ENCODE measurements around the gene ELMOD1.
"Not testable (repeated sequence)": the region's sequence is repeated elsewhere in the genome, so short reads cannot be mapped to it uniquely, and the experiment has no call there.

Gene ELMOD1

GRCh38 chr11:107590460-107591377, at the start of gene ELMOD1:
Gene ELMOD1 (plus strand): TSS chr11:107591147. CDS start chr11:107618190, 27,043 bp downstream.
- peaks cover 3% of the 10 kb centered on the region; the same call in 1 of the 2 replicates for H3K4me1 ChIP-seq
- peak within 1 kb of the TSS; percentile 52 for H3K4me3 ChIP-seq
- H3K27me3 ChIP-seq (ENCODE audit: low read depth), result peaks cover 31% of the 10 kb centered on the region
- peaks cover 3% of the 10 kb centered on the region; the same call in 1 of the 2 replicates for H3K9me3 ChIP-seq
- no peaks in the 10 kb centered on the region for H3K36me3 ChIP-seq (replicated peaks)
- in situ Hi-C loops (cut with MboI; ENCODE audit: low sequenced_read_pairs), result no loop called here
- DNase-seq (ENCODE audit: low spot score in 2 of 2), result peak; percentile 42 to 85

GRCh38 chr11:107545101-107545514, 45.8 kb upstream of the ELMOD1 start:
- in situ Hi-C loops (cut with MboI; ENCODE audit: low sequenced_read_pairs), result no loop called here
- Histone ChIP-seq H3K27me3 (ENCODE audit: low read depth) (no peaks in the 10 kb centered on the region), H3K36me3 (replicated peaks) (no peaks in the 10 kb centered on the region), H3K4me3 (no peak overlapping the region), H3K9me3 (no peaks in the 10 kb centered on the region), H3K4me1 (no peaks in the 10 kb centered on the region; the same call in 1 of the 2 replicates)
- no peak for DNase-seq (ENCODE audit: low spot score in 2 of 2)

DNA sequence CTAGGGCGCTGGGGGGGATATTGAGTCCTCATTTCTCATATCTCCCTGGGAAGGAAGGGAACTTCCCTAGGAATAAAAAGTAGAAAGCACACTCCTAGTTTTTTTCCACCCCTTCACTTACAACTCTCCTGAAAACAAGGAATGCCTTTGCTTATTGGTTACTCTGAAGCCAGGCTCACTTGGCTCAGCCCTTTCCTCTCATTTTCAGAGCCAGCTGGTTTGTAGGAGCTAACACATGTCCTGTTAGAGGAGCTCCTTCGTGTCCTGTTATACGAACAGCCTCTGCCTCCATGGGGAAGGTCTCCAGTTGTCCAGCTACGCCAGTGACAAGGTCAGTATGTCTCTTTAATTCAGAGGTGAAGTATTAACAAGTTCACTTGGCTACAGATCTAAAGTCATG, 43.0 kb upstream of the ELMOD1 start:
- peaks cover under 1% of the 10 kb centered on the region; the same call in 1 of the 2 replicates for H3K36me3 ChIP-seq (replicated peaks)
- H3K4me1 ChIP-seq, result no peaks in the 10 kb centered on the region; the same call in 1 of the 2 replicates
- DNase-seq (ENCODE audit: low spot score in 2 of 2), result no peak
- no peak overlapping the region for H3K4me3 ChIP-seq
- H3K9me3 ChIP-seq, result no peaks in the 10 kb centered on the region
- in situ Hi-C loops (cut with MboI; ENCODE audit: low sequenced_read_pairs), result no loop called here
- H3K27me3 ChIP-seq (ENCODE audit: low read depth), result no peaks in the 10 kb centered on the region

GRCh38 chr11:107549253-107549953, 41.5 kb upstream of the ELMOD1 start:
- Histone ChIP-seq H3K9me3 (no peaks in the 10 kb centered on the region), H3K4me1 (no peaks in the 10 kb centered on the region; the same call in 1 of the 2 replicates), H3K27me3 (ENCODE audit: low read depth) (no peaks in the 10 kb centered on the region), H3K36me3 (replicated peaks) (peaks cover 8% of the 10 kb centered on the region), H3K4me3 (no peak overlapping the region)
- in situ Hi-C loops (cut with MboI; ENCODE audit: low sequenced_read_pairs), result no loop called here
- peak; percentile 25 to 35 for DNase-seq (ENCODE audit: low spot score in 2 of 2)

DNA sequence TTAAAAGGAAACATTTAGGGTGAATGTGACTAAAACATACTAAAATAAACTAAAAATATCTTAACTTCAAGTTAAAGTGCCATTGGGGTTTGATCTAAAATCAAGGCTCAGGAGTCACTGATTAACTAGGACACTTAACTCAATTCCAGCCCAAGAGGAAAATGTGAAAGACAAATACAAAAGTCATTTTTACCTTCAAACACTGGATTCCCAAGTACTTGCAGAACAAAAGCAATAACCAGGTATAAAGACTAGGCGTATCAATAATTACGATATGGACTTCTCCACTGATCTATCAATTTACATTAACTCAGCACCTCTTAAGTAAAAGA, 41.0 kb upstream of the ELMOD1 start:
- in situ Hi-C loops (cut with MboI; ENCODE audit: low sequenced_read_pairs), result no loop called here
- no peak overlapping the region for H3K4me3 ChIP-seq
- no peaks in the 10 kb centered on the region; the same call in 1 of the 2 replicates for H3K4me1 ChIP-seq
- no peaks in the 10 kb centered on the region for H3K27me3 ChIP-seq (ENCODE audit: low read depth)
- H3K9me3 ChIP-seq, result no peaks in the 10 kb centered on the region
- DNase-seq (ENCODE audit: low spot score in 2 of 2), result no peak
- H3K36me3 ChIP-seq (replicated peaks), result peaks cover 8% of the 10 kb centered on the region

DNA sequence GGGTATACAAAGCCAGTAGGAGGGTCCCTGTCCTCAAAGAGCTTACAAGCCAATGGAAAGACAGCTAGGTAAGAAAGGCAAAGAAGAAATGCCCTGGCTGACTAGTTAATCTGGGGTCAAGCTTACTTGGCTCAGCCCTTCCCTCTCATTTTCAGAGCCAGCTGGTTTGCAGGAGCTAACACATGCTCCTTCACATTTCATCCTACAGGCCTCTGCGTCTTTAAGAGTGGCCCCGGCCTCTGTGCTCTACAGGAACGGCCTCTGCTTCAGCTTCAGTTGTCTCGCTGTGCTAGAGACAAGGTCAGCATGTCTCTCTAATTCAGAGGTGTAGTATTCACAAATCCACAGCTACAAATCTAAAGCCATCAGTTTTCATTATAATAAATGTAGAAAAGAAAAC, 40.6 kb upstream of the ELMOD1 start:
- Histone ChIP-seq H3K27me3 (ENCODE audit: low read depth) (no peaks in the 10 kb centered on the region), H3K9me3 (no peaks in the 10 kb centered on the region), H3K4me1 (no peaks in the 10 kb centered on the region; the same call in 1 of the 2 replicates), H3K4me3 (no peak overlapping the region), H3K36me3 (replicated peaks) (peaks cover 8% of the 10 kb centered on the region)
- in situ Hi-C loops (cut with MboI; ENCODE audit: low sequenced_read_pairs), result no loop called here
- DNase-seq (ENCODE audit: low spot score in 2 of 2), result no peak

GRCh38 chr11:107561688-107562087, 29.3 kb upstream of the ELMOD1 start:
- Histone ChIP-seq H3K4me3 (no peak overlapping the region), H3K27me3 (ENCODE audit: low read depth) (no peaks in the 10 kb centered on the region), H3K4me1 (peaks cover 12% of the 10 kb centered on the region), H3K36me3 (replicated peaks) (no peaks in the 10 kb centered on the region; the same call in 1 of the 2 replicates), H3K9me3 (no peaks in the 10 kb centered on the region)
- no peak for DNase-seq (ENCODE audit: low spot score in 2 of 2)
- in situ Hi-C loops (cut with MboI; ENCODE audit: low sequenced_read_pairs), result no loop called here

DNA sequence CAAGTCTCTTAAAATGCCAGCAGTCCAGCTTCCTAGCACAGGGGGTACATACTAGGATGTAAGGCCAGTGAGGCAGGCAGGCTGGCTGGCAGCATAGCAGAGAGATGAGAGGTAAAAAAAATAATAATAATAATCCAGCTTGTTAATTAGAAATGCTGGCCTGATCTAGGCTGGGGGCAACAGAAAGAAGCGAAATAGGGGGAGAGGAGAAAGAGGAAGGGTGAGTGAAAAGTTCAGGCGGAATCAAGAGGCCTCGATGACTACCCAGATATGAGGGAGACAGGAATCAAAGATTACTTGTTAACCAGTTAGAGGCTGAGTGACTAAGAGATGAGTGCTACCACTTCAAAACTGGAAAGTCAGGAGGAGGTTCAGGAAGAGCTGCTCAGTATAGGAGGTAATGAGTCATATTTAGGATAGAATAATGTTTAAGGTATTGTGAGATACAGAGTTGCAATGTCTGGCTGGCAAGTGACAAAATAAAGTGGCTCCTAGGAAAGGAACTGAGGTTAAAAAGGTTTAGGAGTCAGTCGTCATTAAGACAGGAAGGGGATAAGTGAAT, 28.2 kb upstream of the ELMOD1 start:
- H3K36me3 ChIP-seq (replicated peaks), result no peaks in the 10 kb centered on the region; the same call in 1 of the 2 replicates
- peaks cover 12% of the 10 kb centered on the region for H3K4me1 ChIP-seq
- no peaks in the 10 kb centered on the region for H3K9me3 ChIP-seq
- in situ Hi-C loops (cut with MboI; ENCODE audit: low sequenced_read_pairs), result no loop called here
- DNase-seq (ENCODE audit: low spot score in 2 of 2), result no peak
- no peak overlapping the region for H3K4me3 ChIP-seq
- no peaks in the 10 kb centered on the region for H3K27me3 ChIP-seq (ENCODE audit: low read depth)

- Histone ChIP-seq H3K4me1 (peaks cover 12% of the 10 kb centered on the region), H3K9me3 (no peaks in the 10 kb centered on the region), H3K27me3 (ENCODE audit: low read depth) (no peaks in the 10 kb centered on the region), H3K4me3 (no peak overlapping the region), H3K36me3 (replicated peaks) (no peaks in the 10 kb centered on the region; the same call in 1 of the 2 replicates)
- DNase-seq (ENCODE audit: low spot score in 2 of 2), result peak; percentile 57 to 63
- in situ Hi-C loops (cut with MboI; ENCODE audit: low sequenced_read_pairs), result no loop called here
These were observed 27.2 kb upstream of the ELMOD1 start for GRCh38 chr11:107563702-107564101.

DNA sequence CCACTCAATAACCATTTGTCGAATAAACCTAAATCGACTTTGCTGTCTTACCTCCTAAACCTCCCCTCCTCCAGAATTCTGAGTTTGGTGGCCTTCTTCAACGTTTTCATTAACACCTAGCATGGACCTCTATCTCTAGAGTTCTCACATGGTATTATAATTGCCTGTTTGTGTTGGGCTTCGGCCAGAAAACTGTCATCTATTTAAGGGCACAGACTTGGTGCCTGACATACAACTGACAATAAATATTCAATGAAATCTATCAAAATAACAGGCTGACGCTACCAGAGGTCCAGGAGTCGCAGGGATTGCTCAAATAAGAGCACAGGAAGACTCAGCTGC, 26.1 kb upstream of the ELMOD1 start:
- in situ Hi-C loops (cut with MboI; ENCODE audit: low sequenced_read_pairs), result no loop called here
- no peak for DNase-seq (ENCODE audit: low spot score in 2 of 2)
- Histone ChIP-seq H3K36me3 (replicated peaks) (no peaks in the 10 kb centered on the region), H3K9me3 (no peaks in the 10 kb centered on the region), H3K4me3 (peak overlapping the region; percentile 83), H3K4me1 (peaks cover 12% of the 10 kb centered on the region), H3K27me3 (ENCODE audit: low read depth) (no peaks in the 10 kb centered on the region)

- DNase-seq (ENCODE audit: low spot score in 2 of 2), result peak; percentile 77 to 82
- Histone ChIP-seq H3K27me3 (ENCODE audit: low read depth) (no peaks in the 10 kb centered on the region), H3K36me3 (replicated peaks) (no peaks in the 10 kb centered on the region), H3K4me3 (peak within 1 kb of the TSS; percentile 83), H3K9me3 (no peaks in the 10 kb centered on the region), H3K4me1 (peaks cover 12% of the 10 kb centered on the region)
- in situ Hi-C loops (cut with MboI; ENCODE audit: low sequenced_read_pairs), result no loop called here
These were observed 25.6 kb upstream of the ELMOD1 start, which contains the start of gene ALKBH8 for GRCh38 chr11:107565219-107565937. Gene ALKBH8 (minus strand): TSS chr11:107565735. CDS start chr11:107560893, 4,842 bp downstream.

DNA sequence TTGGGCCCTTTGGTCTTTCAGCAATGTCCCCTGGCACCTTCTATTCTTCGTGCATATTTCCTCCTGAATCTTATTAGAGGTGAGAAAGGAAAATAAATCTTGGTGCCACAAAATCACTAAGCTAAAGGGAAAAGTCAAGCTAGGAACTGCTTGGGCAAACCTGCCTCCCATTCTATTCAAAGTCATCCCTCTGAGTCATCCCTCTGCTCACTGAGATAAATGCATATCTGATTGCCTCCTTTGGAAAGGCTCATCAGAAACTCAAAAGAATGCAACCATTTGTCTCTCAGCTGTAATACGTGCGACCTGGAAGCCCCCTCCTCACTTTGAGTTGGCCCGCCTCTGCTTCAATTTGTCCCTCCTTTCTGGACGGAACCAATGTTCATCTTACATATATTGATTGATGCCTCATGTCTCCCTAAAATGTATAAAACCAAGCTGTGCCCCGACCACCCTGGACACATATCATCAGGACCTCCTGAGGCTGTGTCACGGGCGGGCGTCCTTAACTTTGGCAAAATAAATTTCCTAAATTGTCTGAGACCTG, 24.9 kb upstream of the ELMOD1 start:
- Histone ChIP-seq H3K4me1 (peaks cover 12% of the 10 kb centered on the region), H3K4me3 (peak overlapping the region; percentile 83)
- in situ Hi-C loops (cut with MboI; ENCODE audit: low sequenced_read_pairs); H3K9me3 ChIP-seq; H3K36me3 ChIP-seq (replicated peaks); DNase-seq (ENCODE audit: low spot score in 2 of 2); H3K27me3 ChIP-seq (ENCODE audit: low read depth): not testable (repeated sequence)

GRCh38 chr11:107566569-107566968, 24.4 kb upstream of the ELMOD1 start:
- Histone ChIP-seq H3K9me3 (no peaks in the 10 kb centered on the region), H3K4me3 (no peak overlapping the region), H3K4me1 (peaks cover 12% of the 10 kb centered on the region), H3K27me3 (ENCODE audit: low read depth) (no peaks in the 10 kb centered on the region), H3K36me3 (replicated peaks) (no peaks in the 10 kb centered on the region)
- in situ Hi-C loops (cut with MboI; ENCODE audit: low sequenced_read_pairs), result no loop called here
- no peak for DNase-seq (ENCODE audit: low spot score in 2 of 2)
